GM10847 (cell line): Measurements from ENCODE around the gene CNOT6.

ENCODE experiments used
- POLR2A ChIP-seq: IDR thresholded peaks from 2 replicates; pipeline ENCODE4 v1.6.1; 2011; ENCODE audit not compliant: insufficient read length; ENCODE audit errors: extremely low read depth

The CNOT6 gene

DNA sequence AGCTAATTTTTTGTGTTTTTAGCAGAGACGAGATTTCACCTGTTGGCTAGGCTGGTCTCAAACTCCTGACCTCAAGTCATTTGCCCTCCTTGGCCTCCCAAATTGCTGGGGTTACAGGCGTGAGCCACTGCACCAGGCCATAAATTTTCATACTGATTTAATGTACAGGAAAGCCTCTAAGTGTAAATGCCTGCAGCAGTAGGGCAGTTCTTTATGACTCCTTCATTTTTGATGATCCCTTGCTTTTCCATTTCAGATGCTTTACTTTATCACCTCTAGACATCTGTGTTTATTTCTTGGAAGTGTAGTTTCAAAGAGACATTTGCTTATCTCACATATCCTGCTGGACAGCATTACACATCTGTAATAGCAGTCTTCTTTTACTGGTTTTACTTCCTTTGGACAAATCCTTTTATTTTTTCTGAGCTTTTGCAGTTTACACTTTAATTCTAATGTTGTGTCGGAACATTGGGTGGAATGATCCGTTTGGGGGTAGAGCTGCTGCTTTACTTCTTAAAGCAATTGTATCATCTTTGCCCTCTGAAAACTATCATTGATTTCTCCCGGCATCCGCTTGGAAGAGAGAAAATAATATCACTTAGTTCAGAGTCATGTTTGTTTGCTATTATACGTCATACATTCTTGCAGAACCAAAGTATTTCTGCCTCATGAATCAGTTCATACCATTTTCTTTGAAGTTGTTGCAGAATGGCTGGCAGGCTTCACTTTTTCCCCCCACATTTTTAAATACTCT lies 61.2 kb downstream of the CNOT6 start:
- TF ChIP-seq POLR2A = no peak

DNA sequence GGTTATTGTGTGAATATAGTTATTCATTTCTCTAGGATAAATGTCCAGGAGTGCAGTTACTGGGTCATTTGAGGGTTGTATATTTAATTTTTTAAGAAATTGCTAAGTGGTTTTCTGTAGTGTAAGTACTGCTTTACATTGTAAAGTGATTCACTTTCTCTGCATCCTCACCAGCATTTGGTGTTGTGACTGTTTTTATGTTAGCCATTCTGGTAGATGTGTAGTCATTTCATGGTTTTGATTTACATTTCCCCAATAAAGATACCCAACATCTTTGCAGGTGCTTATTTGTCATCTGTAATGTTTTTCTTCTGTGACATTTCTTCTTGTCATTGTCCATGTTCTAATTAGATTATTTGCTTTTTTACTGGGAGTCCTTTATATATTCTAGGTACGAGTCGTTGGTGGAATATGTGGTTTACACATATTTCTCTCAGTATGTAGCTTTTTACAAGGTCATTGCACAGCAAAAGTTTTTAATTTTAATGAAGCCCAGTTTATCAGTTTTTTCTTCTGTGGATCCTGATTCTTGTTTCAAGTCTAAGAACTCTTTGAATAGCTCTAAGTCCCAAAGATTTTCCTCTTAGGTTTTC lies 63.1 kb downstream of the CNOT6 start:
- TF ChIP-seq POLR2A = no peak

DNA sequence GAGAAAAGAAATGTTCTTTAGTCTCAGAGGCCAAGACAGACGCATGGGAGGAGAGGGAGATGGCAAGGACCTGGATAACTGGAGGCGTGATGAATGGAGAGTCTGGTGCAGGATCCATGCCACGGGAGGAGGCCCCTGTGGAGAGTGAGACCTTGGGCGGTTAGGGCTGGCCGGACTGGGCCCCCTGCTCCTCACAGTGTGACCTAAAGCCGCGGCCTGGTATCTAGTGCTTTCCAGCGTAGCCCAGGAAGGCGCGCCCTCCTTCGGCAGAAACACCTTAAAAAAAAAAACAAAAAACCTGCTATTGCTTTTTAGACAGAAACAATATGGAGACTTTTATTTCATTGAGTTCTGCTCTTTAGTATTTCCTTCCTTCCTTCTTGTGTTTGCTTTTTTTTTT lies 64.1 kb downstream of the CNOT6 start:
- TF ChIP-seq POLR2A = no peak

DNA sequence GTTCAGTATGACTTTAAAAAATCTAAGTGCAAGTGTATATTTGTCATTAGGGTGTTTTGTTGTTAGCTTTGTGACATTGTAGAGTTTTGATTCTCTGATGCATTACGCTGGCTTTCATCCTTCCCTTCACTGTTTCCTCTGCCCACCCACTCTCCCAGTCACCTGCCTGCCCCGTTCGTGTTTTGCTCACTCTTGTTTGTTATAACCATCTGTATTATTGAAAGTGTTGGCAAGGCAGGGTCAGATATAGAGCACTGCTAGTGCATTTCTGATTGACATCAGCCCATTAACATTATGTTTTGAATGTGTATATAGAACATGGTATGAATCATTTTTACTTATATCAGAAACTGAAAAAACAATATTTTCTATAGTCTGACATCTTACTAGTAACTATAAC lies 69.8 kb downstream of the CNOT6 start:
- no peak for TF ChIP-seq POLR2A

DNA sequence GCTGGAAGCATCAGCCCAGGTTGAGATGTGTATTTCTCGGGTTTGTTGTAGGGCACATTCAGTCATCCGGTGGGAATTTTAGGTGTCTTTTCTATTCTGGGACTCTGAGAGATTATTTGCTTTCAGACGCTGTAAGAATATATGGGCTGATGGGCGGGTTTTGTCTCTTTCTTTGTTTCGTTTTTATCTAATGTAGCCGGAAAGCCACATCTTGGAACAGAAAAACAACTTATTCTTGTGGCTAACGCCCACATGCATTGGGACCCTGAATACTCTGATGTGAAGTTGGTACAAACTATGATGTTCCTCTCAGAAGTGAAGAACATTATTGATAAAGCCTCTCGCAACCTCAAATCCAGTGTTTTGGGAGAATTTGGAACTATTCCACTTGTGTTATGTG lies 74.7 kb downstream of the CNOT6 start:
- no peak for TF ChIP-seq POLR2A

DNA sequence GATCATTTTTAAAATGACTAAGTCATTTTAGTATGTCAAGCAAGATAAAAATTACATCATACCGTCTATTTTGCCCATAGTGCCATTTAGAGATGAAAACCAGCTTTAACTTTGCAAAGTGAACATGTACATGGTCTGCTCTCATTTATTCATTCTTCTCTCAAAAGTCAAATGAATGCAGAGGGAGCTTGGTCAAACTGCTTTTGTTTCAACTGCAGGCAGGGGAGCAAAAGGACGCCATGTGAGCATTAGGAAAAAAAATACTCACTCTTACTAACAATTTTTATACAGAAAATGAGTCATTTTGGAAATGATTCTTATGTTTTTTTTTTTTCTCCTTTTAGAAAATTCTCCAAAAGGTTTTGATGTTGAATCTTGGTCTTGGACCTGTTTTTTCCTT lies 81.4 kb downstream of the CNOT6 start:
- no peak for TF ChIP-seq POLR2A

DNA sequence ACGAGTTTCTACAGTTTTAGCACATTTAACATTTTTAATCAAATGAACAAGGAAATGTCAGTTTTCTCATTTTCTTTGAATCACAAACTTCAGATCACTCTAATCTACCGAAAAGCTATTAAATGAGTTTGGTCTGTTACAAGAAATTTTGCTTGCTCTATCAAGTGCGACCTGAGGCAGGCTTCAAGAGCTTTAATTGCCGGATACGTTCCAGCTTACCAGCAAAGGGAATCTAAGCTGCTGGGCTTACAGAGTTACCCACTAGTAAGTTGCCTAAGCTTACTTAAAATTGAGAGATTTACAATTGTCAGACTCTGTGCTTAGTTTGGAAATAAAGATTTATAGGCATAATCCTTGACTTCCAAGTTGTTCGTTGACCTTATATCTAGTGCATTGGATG lies 86.5 kb downstream of the CNOT6 start:
- TF ChIP-seq POLR2A = no peak

DNA sequence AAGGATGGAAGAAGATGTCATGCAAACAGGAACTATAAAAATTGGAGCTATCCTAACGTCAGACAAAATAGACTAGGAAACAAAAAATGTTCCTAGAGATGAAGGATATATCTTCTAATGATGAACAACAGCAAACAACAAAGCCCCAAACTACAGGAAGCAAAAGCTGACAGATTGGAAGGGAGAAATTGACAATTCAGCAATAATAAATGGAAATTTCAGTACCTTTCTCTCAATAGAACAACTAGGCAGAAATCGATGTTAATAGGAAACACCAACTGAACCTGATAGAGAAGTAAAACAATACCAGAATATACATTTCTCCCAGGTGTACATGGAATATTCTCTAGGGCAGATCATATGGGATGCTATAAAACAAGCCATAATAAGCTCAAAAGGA lies 89.6 kb downstream of the CNOT6 start:
- TF ChIP-seq POLR2A = no peak

DNA sequence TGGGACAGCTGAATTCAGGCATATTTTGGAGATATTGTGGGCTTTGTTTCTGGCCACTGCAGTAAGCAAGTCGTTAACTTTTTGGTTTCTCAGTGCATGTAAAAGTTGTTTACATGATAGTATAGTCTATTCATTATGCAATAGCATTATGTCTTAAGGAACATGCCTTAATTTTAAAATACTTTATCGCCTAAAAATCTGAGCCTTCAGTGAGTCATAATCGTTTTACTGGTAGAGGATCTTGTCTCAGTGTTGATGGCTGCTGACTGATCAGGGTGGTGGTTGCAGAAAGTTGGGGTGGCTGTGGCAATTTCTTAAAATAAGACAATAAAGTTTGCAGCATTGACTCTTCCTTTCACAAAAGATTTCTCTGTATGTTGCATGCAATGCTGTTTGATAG lies 92.0 kb downstream of the CNOT6 start:
- TF ChIP-seq POLR2A = no peak

DNA sequence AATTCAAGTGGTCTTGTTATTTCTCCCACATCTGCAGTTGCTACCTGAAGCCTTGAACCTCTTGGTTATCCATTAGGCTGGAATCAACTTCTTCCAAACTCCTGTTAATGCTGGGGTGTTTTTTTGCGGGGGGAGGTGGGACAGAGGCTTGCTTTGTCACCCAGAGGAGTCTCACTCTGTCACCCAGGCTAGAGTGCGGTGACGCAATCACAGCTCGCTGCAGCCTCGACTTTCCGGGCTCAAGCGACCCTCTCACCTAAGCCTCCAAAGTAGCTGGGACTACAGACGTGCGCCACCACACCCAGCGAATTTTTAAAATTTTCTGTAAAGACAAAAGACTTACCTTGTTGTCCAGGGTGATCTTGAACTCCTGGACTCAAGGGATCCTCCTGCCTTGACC lies 92.7 kb downstream of the CNOT6 start:
- no peak for TF ChIP-seq POLR2A

DNA sequence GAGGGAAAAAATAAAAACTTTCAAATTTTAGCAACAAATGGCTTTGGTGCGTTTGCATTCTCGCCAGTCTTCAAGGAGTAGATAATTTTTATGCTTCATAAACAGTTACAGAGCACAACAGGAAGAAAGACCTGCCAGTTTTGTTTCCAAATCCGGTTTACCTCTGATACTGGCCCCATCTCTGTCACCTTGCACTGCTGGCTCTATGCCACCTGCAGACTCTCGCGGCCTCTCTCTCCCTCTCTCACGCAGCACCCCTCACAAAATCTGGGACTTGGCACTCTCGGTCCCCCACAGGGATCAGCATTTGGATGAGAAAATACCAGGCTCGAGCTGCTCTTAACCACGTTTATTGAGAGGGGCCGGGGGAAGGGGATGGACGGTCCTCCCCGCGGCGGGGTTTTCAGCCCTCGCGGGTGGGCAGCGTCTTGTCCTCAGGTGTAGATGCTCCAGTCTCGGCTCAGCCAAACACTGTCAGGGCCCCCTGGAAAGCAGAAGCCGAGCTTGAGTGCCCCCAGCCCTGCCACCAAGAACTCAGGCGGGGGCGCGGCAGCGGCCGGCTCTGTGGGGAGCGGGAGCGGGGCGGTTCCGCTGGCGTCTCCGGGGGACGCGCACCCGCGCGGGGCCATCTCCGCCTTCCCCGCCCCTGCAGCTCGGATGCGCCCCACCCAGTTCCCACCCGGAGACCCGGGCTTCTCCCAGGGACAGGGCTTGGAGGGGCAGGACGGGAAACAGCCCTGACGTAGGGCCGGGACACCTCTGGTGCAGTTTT lies 95.8 kb downstream of the CNOT6 start:
- no peak for TF ChIP-seq POLR2A

DNA sequence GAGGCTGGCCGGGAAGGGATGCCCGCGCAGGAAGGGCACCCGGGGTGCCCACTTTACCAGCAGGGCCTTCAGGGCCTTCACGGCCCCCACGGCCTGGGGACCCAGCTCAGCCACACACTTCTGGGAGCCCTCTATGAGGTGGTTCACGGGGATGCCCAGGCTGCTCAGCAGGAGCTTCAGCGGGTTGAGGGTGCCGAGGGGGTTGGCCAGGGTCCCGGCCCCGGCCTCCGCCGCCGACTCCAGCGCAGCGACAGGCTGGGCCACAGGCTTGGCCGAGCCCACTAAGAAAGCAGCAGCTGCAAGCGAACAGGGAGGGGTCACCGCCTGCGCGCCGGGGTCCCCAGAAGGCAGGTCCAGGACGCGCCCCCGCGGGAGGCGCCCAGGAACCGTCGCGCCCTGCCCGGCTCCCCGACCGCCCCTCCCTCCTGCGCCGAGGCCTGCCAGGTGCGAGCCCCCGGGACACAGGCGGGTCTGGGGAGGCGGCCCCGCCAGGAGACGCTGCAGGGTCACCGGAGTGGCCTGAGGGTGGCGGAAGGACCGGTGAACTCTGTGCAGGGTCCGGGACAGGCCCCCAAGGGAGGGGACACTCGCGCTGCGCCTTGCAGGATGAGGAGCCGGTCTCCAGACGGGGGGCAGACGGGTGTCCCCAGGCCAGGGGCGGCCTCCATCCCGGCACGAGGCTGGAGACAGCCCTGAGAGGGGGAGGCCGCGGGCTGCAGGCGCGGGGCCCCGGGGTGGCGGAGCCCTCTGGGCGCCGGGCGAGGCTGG lies 96.5 kb downstream of the CNOT6 start:
- TF ChIP-seq POLR2A = no peak

DNA sequence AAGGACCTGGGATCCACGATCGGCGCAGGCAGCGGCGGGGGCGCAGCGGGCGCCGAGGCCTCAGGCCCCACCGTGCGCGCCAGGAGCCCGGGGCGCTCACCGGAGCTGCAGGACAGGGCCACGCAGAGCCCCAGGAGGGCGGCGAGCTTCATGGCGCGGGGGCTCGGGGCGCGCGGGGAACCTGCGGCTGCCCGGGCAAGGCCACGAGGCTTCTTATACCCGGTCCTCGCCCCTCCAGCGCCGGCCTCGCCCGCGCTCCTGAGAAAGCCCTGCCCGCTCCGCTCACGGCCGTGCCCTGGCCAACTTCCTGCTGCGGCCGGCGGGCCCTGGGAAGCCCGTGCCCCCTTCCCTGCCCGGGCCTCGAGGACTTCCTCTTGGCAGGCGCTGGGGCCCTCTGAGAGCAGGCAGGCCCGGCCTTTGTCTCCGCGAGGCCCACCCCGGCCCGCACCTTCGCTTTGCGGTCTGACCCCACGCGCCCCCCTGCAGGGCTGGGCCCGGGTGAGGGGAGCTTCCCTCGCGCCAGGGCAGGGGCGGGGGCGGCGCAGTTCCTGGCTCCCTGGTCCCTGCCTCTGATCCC lies 97.2 kb downstream of the CNOT6 start, which contains the start of gene SCGB3A1:
Gene SCGB3A1, minus strand, starts transcription at position 189 of the 577 bp plus-strand sequence. Its CDS starts 37 bp downstream, at position 152.
- no peak for TF ChIP-seq POLR2A

DNA sequence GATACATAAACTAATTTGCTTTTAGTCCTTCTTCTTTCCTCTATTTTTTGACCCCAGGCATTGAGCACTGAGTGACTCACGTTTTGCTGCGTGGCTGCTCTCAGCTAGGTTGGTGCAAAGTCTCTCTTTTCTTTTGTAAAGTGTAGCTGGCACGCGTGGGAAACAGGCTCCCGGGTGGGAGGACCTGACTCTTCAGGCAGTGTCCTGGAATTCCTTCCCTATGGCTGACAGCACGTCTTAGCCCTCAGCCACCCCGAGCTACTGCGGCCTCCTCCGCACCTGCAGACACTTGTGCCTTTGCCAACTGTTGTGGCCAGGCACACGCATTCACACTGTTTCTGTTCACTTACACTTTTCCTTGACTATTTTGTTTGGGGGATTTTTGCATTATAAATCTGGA lies 98.0 kb downstream of the CNOT6 start:
- TF ChIP-seq POLR2A = no peak
